ENCODE data around the gene PCLO.

PCLO gene

DNA sequence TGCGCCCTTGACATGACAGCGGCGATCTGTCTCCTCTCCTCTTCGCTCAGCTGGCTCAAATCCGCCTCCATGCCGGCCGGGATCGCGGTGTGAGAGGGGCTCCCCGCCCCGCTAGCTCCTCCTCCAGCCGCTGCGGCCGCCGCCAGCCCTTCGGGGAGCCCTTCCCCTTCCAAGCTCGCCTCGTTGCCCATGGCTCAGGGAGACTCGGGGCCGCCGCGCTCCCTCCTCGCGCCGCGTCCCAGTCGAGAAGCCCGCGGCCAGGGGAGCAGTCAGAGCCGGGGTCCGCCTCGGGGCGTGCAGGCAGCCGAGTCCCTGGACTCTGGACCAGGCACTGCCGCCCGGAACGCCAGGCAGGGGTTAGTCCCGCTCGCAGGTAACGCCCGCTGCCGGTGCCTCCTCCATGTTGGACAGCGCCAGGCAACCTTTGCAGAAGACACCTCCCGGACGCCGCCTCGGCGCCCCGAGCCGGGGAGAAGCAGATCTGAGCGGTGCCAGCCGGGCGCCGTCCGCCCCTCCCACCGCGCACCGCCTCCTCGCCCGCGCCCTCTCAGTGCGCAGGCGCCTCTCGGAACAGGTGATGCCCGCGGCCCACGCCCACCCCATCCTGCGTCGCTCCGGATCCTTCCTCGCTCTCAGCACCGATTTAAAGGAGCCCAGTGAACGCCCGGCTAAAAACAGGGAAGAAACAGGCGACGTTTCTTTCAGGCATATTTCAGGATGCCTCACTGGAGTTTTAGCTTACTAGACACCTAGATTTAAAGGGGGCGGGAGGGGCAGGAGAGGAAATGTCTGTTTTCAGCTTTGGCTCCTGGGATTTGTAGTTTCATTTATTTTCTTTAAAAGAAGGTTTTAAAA is at the start of gene PCLO:
Gene PCLO (minus strand): TSS at position 483 of the 855 bp plus-strand sequence. CDS start 292 bp downstream, at position 191.
- H3K79me2 ChIP-seq, result no peaks in the 10 kb centered on the region
- H3K27me3 ChIP-seq (ENCODE audit: control insufficient read depth, insufficient read depth, low read length), result no peaks in the 10 kb centered on the region
- peak within 1 kb of the TSS; percentile 82 for H3K9ac ChIP-seq
- H3K4me2 ChIP-seq (ENCODE audit: low read length), result peak within 1 kb of the TSS; percentile 80
- TF ChIP-seq, protein P1, sequence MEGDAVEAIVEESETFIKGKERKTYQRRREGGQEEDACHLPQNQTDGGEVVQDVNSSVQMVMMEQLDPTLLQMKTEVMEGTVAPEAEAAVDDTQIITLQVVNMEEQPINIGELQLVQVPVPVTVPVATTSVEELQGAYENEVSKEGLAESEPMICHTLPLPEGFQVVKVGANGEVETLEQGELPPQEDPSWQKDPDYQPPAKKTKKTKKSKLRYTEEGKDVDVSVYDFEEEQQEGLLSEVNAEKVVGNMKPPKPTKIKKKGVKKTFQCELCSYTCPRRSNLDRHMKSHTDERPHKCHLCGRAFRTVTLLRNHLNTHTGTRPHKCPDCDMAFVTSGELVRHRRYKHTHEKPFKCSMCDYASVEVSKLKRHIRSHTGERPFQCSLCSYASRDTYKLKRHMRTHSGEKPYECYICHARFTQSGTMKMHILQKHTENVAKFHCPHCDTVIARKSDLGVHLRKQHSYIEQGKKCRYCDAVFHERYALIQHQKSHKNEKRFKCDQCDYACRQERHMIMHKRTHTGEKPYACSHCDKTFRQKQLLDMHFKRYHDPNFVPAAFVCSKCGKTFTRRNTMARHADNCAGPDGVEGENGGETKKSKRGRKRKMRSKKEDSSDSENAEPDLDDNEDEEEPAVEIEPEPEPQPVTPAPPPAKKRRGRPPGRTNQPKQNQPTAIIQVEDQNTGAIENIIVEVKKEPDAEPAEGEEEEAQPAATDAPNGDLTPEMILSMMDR (IDR thresholded peaks at IDR 0.05), result no peak
- H2AFZ ChIP-seq, result peak within 1 kb of the TSS; percentile 98
- H3K9me3 ChIP-seq (ENCODE audit: control insufficient read depth, low read length), result no peaks in the 10 kb centered on the region
- peak within 1 kb of the TSS; percentile 66 for H3K4me3 ChIP-seq (ENCODE audit: low read depth, low read length)
- H3K4me1 ChIP-seq, result no peaks in the 10 kb centered on the region
- no peaks in the 10 kb centered on the region for H3K36me3 ChIP-seq (ENCODE audit: control insufficient read depth, insufficient read depth, low read length)
- peak within 1 kb of the TSS; percentile 98 for H3K27ac ChIP-seq

DNA sequence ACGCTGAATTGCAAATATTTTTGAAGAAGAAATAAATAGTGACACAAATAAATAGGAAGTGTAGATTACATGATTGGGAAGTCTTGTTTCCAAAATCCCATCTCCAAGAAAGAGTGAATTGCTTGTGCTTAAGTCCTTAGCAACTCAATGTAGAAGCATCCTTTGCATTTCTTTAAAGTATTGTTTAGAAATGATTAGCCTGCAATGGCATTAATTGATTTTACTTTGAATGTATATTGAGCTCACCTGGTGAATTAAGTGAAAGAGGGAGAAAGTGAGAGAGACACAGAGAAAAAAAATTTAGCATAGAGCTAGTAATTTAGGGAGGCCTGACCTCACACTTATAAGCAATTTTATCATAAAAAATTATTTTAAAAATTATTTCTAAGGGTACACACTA is 49.0 kb upstream of the PCLO start:
- H3K79me2 ChIP-seq, result no peaks in the 10 kb centered on the region
- peaks cover 4% of the 10 kb centered on the region for H3K4me1 ChIP-seq
- TF ChIP-seq, protein P1 (IDR thresholded peaks at IDR 0.05), result no peak
- H3K9ac ChIP-seq, result no peak overlapping the region
- no peaks in the 10 kb centered on the region for H3K36me3 ChIP-seq (ENCODE audit: control insufficient read depth, insufficient read depth, low read length)
- no peak overlapping the region for H3K4me2 ChIP-seq (ENCODE audit: low read length)
- no peaks in the 10 kb centered on the region for H3K9me3 ChIP-seq (ENCODE audit: control insufficient read depth, low read length)
- no peak overlapping the region for H3K4me3 ChIP-seq (ENCODE audit: low read depth, low read length)
- no peaks in the 10 kb centered on the region for H3K27me3 ChIP-seq (ENCODE audit: control insufficient read depth, insufficient read depth, low read length)
- H3K27ac ChIP-seq, result no peak overlapping the region
- no peak overlapping the region for H2AFZ ChIP-seq

GRCh38 chr7:83210479-83210878 is 47.8 kb upstream of the PCLO start:
- no peak overlapping the region for H3K4me3 ChIP-seq (ENCODE audit: low read depth, low read length)

GRCh38 chr7:83204715-83205114 is 42.0 kb upstream of the PCLO start:
- Histone ChIP-seq H3K4me1 (no peaks in the 10 kb centered on the region), H3K36me3 (ENCODE audit: control insufficient read depth, insufficient read depth, low read length) (no peaks in the 10 kb centered on the region), H3K9me3 (ENCODE audit: control insufficient read depth, low read length) (no peaks in the 10 kb centered on the region), H3K9ac (no peak overlapping the region), H3K27me3 (ENCODE audit: control insufficient read depth, insufficient read depth, low read length) (no peaks in the 10 kb centered on the region), H3K27ac (no peak overlapping the region), H2AFZ (no peak overlapping the region), H3K4me3 (ENCODE audit: low read depth, low read length) (no peak overlapping the region), H3K79me2 (no peaks in the 10 kb centered on the region), H3K4me2 (ENCODE audit: low read length) (no peak overlapping the region)
- TF ChIP-seq, protein P1 (IDR thresholded peaks at IDR 0.05), result no peak

More at GRCh38 chr7:83210479-83210878, 47.8 kb upstream of the PCLO start:
- Histone ChIP-seq H3K27me3 (ENCODE audit: control insufficient read depth, insufficient read depth, low read length) (no peaks in the 10 kb centered on the region), H3K27ac (no peak overlapping the region), H3K36me3 (ENCODE audit: control insufficient read depth, insufficient read depth, low read length) (no peaks in the 10 kb centered on the region), H2AFZ (no peak overlapping the region), H3K4me1 (peaks cover 4% of the 10 kb centered on the region), H3K4me2 (ENCODE audit: low read length) (no peak overlapping the region), H3K79me2 (no peaks in the 10 kb centered on the region), H3K9me3 (ENCODE audit: control insufficient read depth, low read length) (no peaks in the 10 kb centered on the region), H3K9ac (no peak overlapping the region)
- TF ChIP-seq, protein P1 (IDR thresholded peaks at IDR 0.05), result no peak
